ENCODE measurements around the gene DMRT1. TPM values are rescaled to one million over a fixed set of nuclear protein-coding genes. Genes with fewer than 3 reads are reported as not detected.

DMRT1 gene
- total RNA-seq, 4 donors from 2014 or later, result not detected

DNA sequence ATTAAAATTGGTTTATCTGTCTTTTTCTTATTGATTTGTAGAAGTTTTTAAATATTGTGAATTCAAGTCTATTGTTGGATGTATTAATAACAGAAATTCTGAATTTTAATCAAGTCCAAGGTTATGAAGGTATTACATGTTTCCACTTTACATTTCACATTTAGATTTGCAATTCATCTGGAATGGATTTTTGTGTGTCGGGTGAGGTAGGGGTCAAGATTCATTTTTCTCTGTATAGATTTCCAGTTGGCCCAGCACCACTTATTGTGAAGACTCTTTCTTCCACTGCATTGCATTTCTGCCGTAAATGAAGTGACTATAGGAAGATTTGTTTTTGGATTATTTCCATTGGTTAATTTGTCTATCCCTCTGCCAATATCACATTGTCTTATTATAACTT lies 173.1 kb downstream of the DMRT1 start:
- H3K9me3 ChIP-seq, result no peaks in the 10 kb centered on the region

DNA sequence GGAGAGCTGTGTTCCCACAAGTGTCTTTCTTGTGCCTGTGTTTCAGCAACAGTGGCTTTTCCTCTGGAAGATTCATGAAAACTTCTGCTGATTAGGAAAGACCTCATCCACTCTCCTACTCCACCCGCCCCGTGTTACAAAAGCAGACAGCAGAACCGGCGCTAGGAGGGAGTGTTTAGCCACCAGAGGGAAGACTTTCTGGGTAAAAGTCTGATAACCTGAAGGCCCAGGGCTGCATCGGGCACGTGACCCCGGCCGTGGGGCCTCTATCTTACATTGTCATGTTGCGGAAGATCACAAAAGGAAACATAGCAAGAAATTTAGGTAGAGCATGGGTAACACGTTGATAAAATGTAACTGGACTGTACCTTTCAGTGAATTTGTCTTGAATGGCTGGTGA lies 176.6 kb downstream of the DMRT1 start:
- H3K4me1 ChIP-seq, result no peaks in the 10 kb centered on the region
- no peaks in the 10 kb centered on the region for H3K36me3 ChIP-seq
- no peak overlapping the region for H3K27ac ChIP-seq
- no peaks in the 10 kb centered on the region for H3K27me3 ChIP-seq
- no peaks in the 10 kb centered on the region for H3K9me3 ChIP-seq
- DNase-seq, result no peak
- no peak overlapping the region for H3K4me3 ChIP-seq
- TF ChIP-seq POLR2A (IDR thresholded peaks at IDR 0.05) (no peak), CTCF (IDR thresholded peaks at IDR 0.05) (peak in 2 of 4 experiments; percentile 12 to 15)
- intact Hi-C loops (cut with DNase I; ENCODE audit: low total_unique reads), result no loop called here

More for the DNA sequence above, 173.1 kb downstream of the DMRT1 start:
- DNase-seq, result no peak
- TF ChIP-seq CTCF (IDR thresholded peaks at IDR 0.05) (no peak), POLR2A (IDR thresholded peaks at IDR 0.05) (no peak)
- Histone ChIP-seq H3K4me3 (no peak overlapping the region), H3K27ac (no peak overlapping the region), H3K36me3 (no peaks in the 10 kb centered on the region), H3K4me1 (no peaks in the 10 kb centered on the region), H3K27me3 (no peaks in the 10 kb centered on the region)
- intact Hi-C loops (cut with DNase I; ENCODE audit: low total_unique reads), result no loop called here

Small RNAs within 50 kb of the gene (small RNA-seq; reads per million reads assigned to genes)
- not detected for gene RNU6-1073P

Other genes with a start within 250 kb of the DMRT1 start
- 1 to 10 TPM in 1 of 4 donors, under 1 TPM in 2, not detected in 1; under 0.01 to 9.1 (median 0.18) TPM for gene DMRT3, start 135.0 kb downstream of the DMRT1 start, total RNA-seq
- 1 to 10 TPM in 1 of 4 donors, not detected in 3; 3.1 TPM for gene DMRT2, start 208.7 kb downstream of the DMRT1 start, total RNA-seq

Measured in uterus (tissue), 4 donors.